ENCODE data around the gene CTXND1. TPM values are rescaled to one million over a fixed set of nuclear protein-coding genes. Genes with fewer than 3 reads are reported as not detected.

The CTXND1 gene
- polyA plus RNA-seq, 2 donors = 0.02 TPM; not detected in 1

- 77 to 78% methylated on average over 3 of the region's 3 CpGs for WGBS, 2 donors
- no peak overlapping the region for H3K4me3 ChIP-seq (ENCODE audit: low read depth in 1 of 2, low read length in 2 of 2)
- no peaks in the 10 kb centered on the region for H3K9me3 ChIP-seq (ENCODE audit: control insufficient read depth in 2 of 2, insufficient read depth in 1 of 2, low read depth in 1 of 2, low read length in 1 of 2)
- H3K27me3 ChIP-seq (ENCODE audit: control insufficient read depth in 1 of 2, insufficient read depth in 2 of 2, low read length in 2 of 2) = no peaks in the 10 kb centered on the region
- no peaks in the 10 kb centered on the region for H3K36me3 ChIP-seq (ENCODE audit: control insufficient read depth in 2 of 2, insufficient read depth in 2 of 2, low read length in 1 of 2)
- H3K4me1 ChIP-seq (ENCODE audit: control insufficient read depth in 2 of 2, insufficient read depth in 2 of 2, low read length in 1 of 2) = no peaks in the 10 kb centered on the region
- no peak overlapping the region for H3K27ac ChIP-seq (ENCODE audit: low read depth in 2 of 2, low read length in 1 of 2)
Observed at GRCh38 chr15:80265021-80265420, 13.0 kb upstream of the CTXND1 start.

- no peaks in the 10 kb centered on the region for H3K9me3 ChIP-seq (ENCODE audit: control insufficient read depth in 2 of 2, insufficient read depth in 1 of 2, low read depth in 1 of 2, low read length in 1 of 2)
- no peak overlapping the region for H3K27ac ChIP-seq (ENCODE audit: low read depth in 2 of 2, low read length in 1 of 2)
- H3K36me3 ChIP-seq (ENCODE audit: control insufficient read depth in 2 of 2, insufficient read depth in 2 of 2, low read length in 1 of 2) = no peaks in the 10 kb centered on the region
- no peak overlapping the region for H3K4me3 ChIP-seq (ENCODE audit: low read depth in 1 of 2, low read length in 2 of 2)
- peaks cover 0 to 2% of the 10 kb centered on the region in 2 donors for H3K4me1 ChIP-seq (ENCODE audit: control insufficient read depth in 2 of 2, insufficient read depth in 2 of 2, low read length in 1 of 2)
- H3K27me3 ChIP-seq (ENCODE audit: control insufficient read depth in 1 of 2, insufficient read depth in 2 of 2, low read length in 2 of 2) = no peaks in the 10 kb centered on the region
Observed at GRCh38 chr15:80264031-80264430, 12.0 kb upstream of the CTXND1 start.

DNA sequence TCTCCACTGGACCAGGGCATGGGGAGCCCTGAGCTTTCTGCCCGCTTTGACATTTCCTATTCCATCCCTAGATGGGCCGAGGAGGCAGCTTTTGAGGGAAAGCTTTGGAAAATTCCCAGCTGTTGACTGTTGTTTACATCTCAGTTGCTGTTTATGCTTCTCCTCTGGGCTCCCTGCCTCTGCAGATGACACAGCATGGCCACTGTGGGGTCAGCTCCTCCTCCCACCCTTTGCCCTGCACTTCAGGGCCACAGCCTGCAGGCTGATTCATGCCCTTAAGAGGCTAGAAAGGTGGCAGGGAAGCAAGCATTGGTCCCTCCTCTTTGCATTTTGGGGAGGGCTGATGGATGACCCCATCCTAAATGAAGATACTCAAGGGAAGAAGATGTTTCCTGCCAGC is 8.5 kb upstream of the CTXND1 start:
- no peaks in the 10 kb centered on the region for H3K9me3 ChIP-seq (ENCODE audit: control insufficient read depth in 2 of 2, insufficient read depth in 1 of 2, low read depth in 1 of 2, low read length in 1 of 2)
- peaks cover 0 to 2% of the 10 kb centered on the region in 2 donors for H3K27me3 ChIP-seq (ENCODE audit: control insufficient read depth in 1 of 2, insufficient read depth in 2 of 2, low read length in 2 of 2)
- H3K4me3 ChIP-seq (ENCODE audit: low read depth in 1 of 2, low read length in 2 of 2) = no peak overlapping the region
- H3K36me3 ChIP-seq (ENCODE audit: control insufficient read depth in 2 of 2, insufficient read depth in 2 of 2, low read length in 1 of 2) = no peaks in the 10 kb centered on the region
- H3K4me1 ChIP-seq (ENCODE audit: control insufficient read depth in 2 of 2, insufficient read depth in 2 of 2, low read length in 1 of 2) = peaks cover 0 to 2% of the 10 kb centered on the region in 2 donors
- 47 to 50% methylated on average over 2 of the region's 2 CpGs for WGBS, 2 donors
- no peak overlapping the region for H3K27ac ChIP-seq (ENCODE audit: low read depth in 2 of 2, low read length in 1 of 2)

DNA sequence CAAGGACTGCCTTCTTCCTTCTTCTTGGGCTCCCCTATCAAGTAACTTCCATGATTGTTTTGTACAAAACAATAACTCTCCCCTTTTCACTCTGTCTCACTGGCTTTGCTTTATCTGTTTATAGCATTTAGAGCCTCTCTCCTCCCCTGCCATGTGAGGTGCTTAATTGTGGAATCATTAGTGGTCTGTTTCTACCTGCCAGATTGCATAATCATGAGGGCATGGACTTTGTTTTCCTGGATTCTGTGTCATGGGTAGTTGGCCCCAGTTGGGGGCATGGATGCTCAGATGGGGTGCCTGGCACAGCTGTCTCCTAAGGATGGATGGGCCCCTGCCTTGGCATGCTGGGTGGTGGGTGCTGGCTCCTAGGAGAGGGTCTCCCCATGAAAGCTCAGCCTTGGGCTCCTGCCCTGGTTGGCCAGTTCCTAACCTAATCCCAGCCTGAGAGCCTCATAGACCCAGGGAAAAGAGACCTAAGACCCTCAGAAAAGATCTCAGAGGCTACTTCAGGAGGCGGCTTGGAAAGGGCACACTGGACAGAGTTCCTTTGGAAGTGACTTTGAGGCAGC is 8.0 kb upstream of the CTXND1 start:
- no peaks in the 10 kb centered on the region for H3K36me3 ChIP-seq (ENCODE audit: control insufficient read depth in 2 of 2, insufficient read depth in 2 of 2, low read length in 1 of 2)
- H3K4me1 ChIP-seq (ENCODE audit: control insufficient read depth in 2 of 2, insufficient read depth in 2 of 2, low read length in 1 of 2) = peaks cover 0 to 2% of the 10 kb centered on the region in 2 donors
- no peaks in the 10 kb centered on the region for H3K9me3 ChIP-seq (ENCODE audit: control insufficient read depth in 2 of 2, insufficient read depth in 1 of 2, low read depth in 1 of 2, low read length in 1 of 2)
- no peak overlapping the region for H3K4me3 ChIP-seq (ENCODE audit: low read depth in 1 of 2, low read length in 2 of 2)
- H3K27ac ChIP-seq (ENCODE audit: low read depth in 2 of 2, low read length in 1 of 2) = no peak overlapping the region
- 84 to 86% methylated on average over 1 of the region's 1 CpG for WGBS, 2 donors
- H3K27me3 ChIP-seq (ENCODE audit: control insufficient read depth in 1 of 2, insufficient read depth in 2 of 2, low read length in 2 of 2) = peaks cover 0 to 2% of the 10 kb centered on the region in 2 donors

DNA sequence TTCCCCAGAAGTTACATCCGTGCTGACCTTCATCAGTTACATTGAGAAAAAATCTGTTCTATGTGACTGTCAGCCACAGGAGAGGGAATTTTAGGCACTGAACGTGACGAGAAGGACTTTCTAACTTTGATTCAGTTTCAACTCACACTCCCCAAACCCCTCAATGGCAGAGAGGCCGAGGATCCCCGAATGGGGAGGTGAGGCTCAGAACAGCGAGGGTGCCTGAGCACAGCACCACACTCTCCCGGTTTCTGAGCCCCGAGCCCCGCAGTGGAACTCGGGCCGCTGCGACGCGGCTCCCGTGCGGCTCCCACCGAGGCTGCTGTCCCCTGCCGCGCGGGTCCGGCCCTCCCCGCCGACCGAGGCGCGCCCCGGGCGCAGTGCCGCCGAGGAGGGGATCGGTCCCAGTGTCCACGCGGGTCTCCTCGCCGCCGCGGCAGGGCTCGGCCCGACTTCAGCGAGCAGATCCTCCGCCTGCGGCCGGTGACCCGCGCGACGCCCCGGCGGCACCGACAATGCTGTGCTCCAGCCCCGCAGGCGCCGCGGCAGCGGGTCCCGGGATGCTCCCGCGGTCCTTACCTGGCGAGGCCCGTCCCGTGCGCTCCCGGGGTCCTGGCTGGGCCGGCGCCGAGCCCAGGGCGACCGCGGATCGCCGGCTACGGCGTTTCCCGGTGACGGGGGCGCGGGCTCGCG is 439 bp downstream of the CTXND1 start:
- Histone ChIP-seq H3K9me3 (ENCODE audit: control insufficient read depth in 2 of 2, insufficient read depth in 1 of 2, low read depth in 1 of 2, low read length in 1 of 2) (peaks cover 0 to 2% of the 10 kb centered on the region in 2 donors), H3K27me3 (ENCODE audit: control insufficient read depth in 1 of 2, insufficient read depth in 2 of 2, low read length in 2 of 2) (peaks cover 7 to 23% of the 10 kb centered on the region in 2 donors), H3K4me3 (ENCODE audit: low read depth in 1 of 2, low read length in 2 of 2) (peak overlapping the region; percentile 26 to 42), H3K4me1 (ENCODE audit: control insufficient read depth in 2 of 2, insufficient read depth in 2 of 2, low read length in 1 of 2) (peaks cover 0 to 5% of the 10 kb centered on the region in 2 donors), H3K36me3 (ENCODE audit: control insufficient read depth in 2 of 2, insufficient read depth in 2 of 2, low read length in 1 of 2) (no peaks in the 10 kb centered on the region), H3K27ac (ENCODE audit: low read depth in 2 of 2, low read length in 1 of 2) (no peak overlapping the region)
- WGBS, 2 donors = 2% methylated on average over 79 of the region's 79 CpGs

GRCh38 chr15:80250614-80251427 is 1.2 kb downstream of the CTXND1 start:
- Histone ChIP-seq H3K27ac (ENCODE audit: low read depth in 2 of 2, low read length in 1 of 2) (no peak overlapping the region), H3K9me3 (ENCODE audit: control insufficient read depth in 2 of 2, insufficient read depth in 1 of 2, low read depth in 1 of 2, low read length in 1 of 2) (peaks cover 0 to 2% of the 10 kb centered on the region in 2 donors), H3K4me3 (ENCODE audit: low read depth in 1 of 2, low read length in 2 of 2) (no peak overlapping the region), H3K27me3 (ENCODE audit: control insufficient read depth in 1 of 2, insufficient read depth in 2 of 2, low read length in 2 of 2) (peaks cover 7 to 23% of the 10 kb centered on the region in 2 donors), H3K4me1 (ENCODE audit: control insufficient read depth in 2 of 2, insufficient read depth in 2 of 2, low read length in 1 of 2) (peaks cover 0 to 5% of the 10 kb centered on the region in 2 donors), H3K36me3 (ENCODE audit: control insufficient read depth in 2 of 2, insufficient read depth in 2 of 2, low read length in 1 of 2) (no peaks in the 10 kb centered on the region)
- 65 to 68% methylated on average over 20 of the region's 20 CpGs for WGBS, 2 donors

- peaks cover 0 to 2% of the 10 kb centered on the region in 2 donors for H3K9me3 ChIP-seq (ENCODE audit: control insufficient read depth in 2 of 2, insufficient read depth in 1 of 2, low read depth in 1 of 2, low read length in 1 of 2)
- no peaks in the 10 kb centered on the region for H3K36me3 ChIP-seq (ENCODE audit: control insufficient read depth in 2 of 2, insufficient read depth in 2 of 2, low read length in 1 of 2)
- H3K4me1 ChIP-seq (ENCODE audit: control insufficient read depth in 2 of 2, insufficient read depth in 2 of 2, low read length in 1 of 2) = peaks cover 0 to 5% of the 10 kb centered on the region in 2 donors
- H3K4me3 ChIP-seq (ENCODE audit: low read depth in 1 of 2, low read length in 2 of 2) = no peak overlapping the region
- peaks cover 7 to 23% of the 10 kb centered on the region in 2 donors for H3K27me3 ChIP-seq (ENCODE audit: control insufficient read depth in 1 of 2, insufficient read depth in 2 of 2, low read length in 2 of 2)
- WGBS, 2 donors = 62 to 77% methylated on average over 2 of the region's 2 CpGs
- H3K27ac ChIP-seq (ENCODE audit: low read depth in 2 of 2, low read length in 1 of 2) = no peak overlapping the region
Observed at GRCh38 chr15:80249973-80250372, 2.0 kb downstream of the CTXND1 start.

DNA sequence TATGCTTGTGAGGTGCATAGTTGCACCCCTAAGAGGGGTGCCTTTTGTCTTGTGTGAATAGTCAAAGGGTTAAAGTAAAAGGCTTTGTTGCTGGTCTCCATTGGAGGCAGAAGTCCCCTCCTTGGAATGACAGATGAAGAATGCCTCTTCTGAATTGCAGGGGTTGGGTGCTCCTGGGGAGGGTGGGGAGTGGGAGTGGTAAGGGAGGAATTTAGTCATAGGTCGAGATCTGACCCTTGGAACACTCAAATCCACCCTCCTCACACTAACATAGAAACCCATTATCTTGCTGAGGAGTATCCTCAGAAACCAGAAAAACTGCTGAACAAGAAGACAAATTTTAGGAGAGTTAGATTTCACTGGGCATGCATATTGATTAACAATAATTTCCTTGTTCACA is 4.7 kb downstream of the CTXND1 start:
- peaks cover 0 to 5% of the 10 kb centered on the region in 2 donors for H3K4me1 ChIP-seq (ENCODE audit: control insufficient read depth in 2 of 2, insufficient read depth in 2 of 2, low read length in 1 of 2)
- no peaks in the 10 kb centered on the region for H3K36me3 ChIP-seq (ENCODE audit: control insufficient read depth in 2 of 2, insufficient read depth in 2 of 2, low read length in 1 of 2)
- H3K9me3 ChIP-seq (ENCODE audit: control insufficient read depth in 2 of 2, insufficient read depth in 1 of 2, low read depth in 1 of 2, low read length in 1 of 2) = no peaks in the 10 kb centered on the region
- WGBS, 2 donors = 39 to 41% methylated on average over 1 of the region's 1 CpG
- H3K27ac ChIP-seq (ENCODE audit: low read depth in 2 of 2, low read length in 1 of 2) = no peak overlapping the region
- H3K4me3 ChIP-seq (ENCODE audit: low read depth in 1 of 2, low read length in 2 of 2) = no peak overlapping the region
- H3K27me3 ChIP-seq (ENCODE audit: control insufficient read depth in 1 of 2, insufficient read depth in 2 of 2, low read length in 2 of 2) = peaks cover 7 to 18% of the 10 kb centered on the region in 2 donors

- Histone ChIP-seq H3K36me3 (ENCODE audit: control insufficient read depth in 2 of 2, insufficient read depth in 2 of 2, low read length in 1 of 2) (no peaks in the 10 kb centered on the region), H3K9me3 (ENCODE audit: control insufficient read depth in 2 of 2, insufficient read depth in 1 of 2, low read depth in 1 of 2, low read length in 1 of 2) (no peaks in the 10 kb centered on the region), H3K4me3 (ENCODE audit: low read depth in 1 of 2, low read length in 2 of 2) (no peak overlapping the region), H3K27me3 (ENCODE audit: control insufficient read depth in 1 of 2, insufficient read depth in 2 of 2, low read length in 2 of 2) (peaks cover 7 to 11% of the 10 kb centered on the region in 2 donors), H3K27ac (ENCODE audit: low read depth in 2 of 2, low read length in 1 of 2) (no peak overlapping the region), H3K4me1 (ENCODE audit: control insufficient read depth in 2 of 2, insufficient read depth in 2 of 2, low read length in 1 of 2) (no peaks in the 10 kb centered on the region)
- WGBS, 2 donors = 47 to 62% methylated on average over 7 of the region's 7 CpGs
Observed at GRCh38 chr15:80246425-80246894, 5.6 kb downstream of the CTXND1 start.

All from esophagus (tissue), 2 donors.